Germinal center (tissue), 1 donor: Measurements from ENCODE around the gene RAP2C.
"Not testable (repeated sequence)": the region's sequence is repeated elsewhere in the genome, so short reads cannot be mapped to it uniquely, and the experiment has no call there.

Source experiments
- DNase-seq: peaks from one replicate; pipeline ENCODE4 v3.0.0; 2012; ENCODE audit warnings: mixed read lengths, low spot score

The RAP2C gene

GRCh38 chrX:132199941-132200340 lies 19.3 kb downstream of the RAP2C start:
- DNase-seq: no peak

GRCh38 chrX:132193872-132194574 lies 25.2 kb downstream of the RAP2C start:
- no peak for DNase-seq

GRCh38 chrX:132191938-132192337 lies 27.3 kb downstream of the RAP2C start:
- DNase-seq: no peak

GRCh38 chrX:132188175-132188574 lies 31.1 kb downstream of the RAP2C start:
- DNase-seq: no peak

- DNase-seq: no peak
Observed at GRCh38 chrX:132187451-132187850, 31.8 kb downstream of the RAP2C start.

GRCh38 chrX:132184871-132185270 lies 34.4 kb downstream of the RAP2C start:
- DNase-seq: no peak

- DNase-seq: no peak
Observed at GRCh38 chrX:132181364-132181763, 37.9 kb downstream of the RAP2C start.

GRCh38 chrX:132180929-132181328 lies 38.3 kb downstream of the RAP2C start:
- DNase-seq: no peak

GRCh38 chrX:132173647-132174046 lies 45.6 kb downstream of the RAP2C start:
- no peak for DNase-seq

- no peak for DNase-seq
Observed at GRCh38 chrX:132171881-132172280, 47.4 kb downstream of the RAP2C start.

GRCh38 chrX:132171478-132171877 lies 47.8 kb downstream of the RAP2C start:
- no peak for DNase-seq

- no peak for DNase-seq
Observed at GRCh38 chrX:132169554-132169953, 49.7 kb downstream of the RAP2C start.

GRCh38 chrX:132165651-132166050 lies 53.6 kb downstream of the RAP2C start:
- no peak for DNase-seq

GRCh38 chrX:132165005-132165404 lies 54.2 kb downstream of the RAP2C start:
- DNase-seq: no peak

GRCh38 chrX:132163094-132163493 lies 56.2 kb downstream of the RAP2C start:
- not testable (repeated sequence) for DNase-seq

GRCh38 chrX:132153166-132153565 lies 66.1 kb downstream of the RAP2C start:
- DNase-seq: no peak
